GM12878 (cell line): ENCODE data around the gene GREM1.

ENCODE experiments used
- CHD1 ChIP-seq: IDR thresholded peaks from 2 replicates; pipeline ENCODE4 v1.6.1; 2012; ENCODE audit warnings: low read depth, low read length, improper control_type of control experiment
- CTCF ChIP-seq, 3 experiments: IDR thresholded peaks in 2 of 3; conservative IDR thresholded peaks in 1 of 3; 2 replicates each; pipeline ENCODE4 v1.5.1; 2011; ENCODE audit warnings: low read depth in 3 of 3, low read length in 3 of 3, mild to moderate bottlenecking in 3 of 3, control low read depth in 2 of 3, moderate library complexity in 2 of 3, inconsistent platforms in 1 of 3, mixed read lengths in 1 of 3; ENCODE audit not compliant: control insufficient read depth in 2 of 3, insufficient read depth in 1 of 3; ENCODE audit errors: extremely low read depth in 1 of 3
- GABPA ChIP-seq: IDR thresholded peaks from 2 replicates; pipeline ENCODE4 v1.6.1; 2014; ENCODE audit warnings: antibody characterized with exemption, low read depth, mild to moderate bottlenecking, inconsistent platforms
- MEF2A ChIP-seq: IDR thresholded peaks from 2 replicates; pipeline ENCODE4 v1.6.1; 2011; ENCODE audit warnings: low read depth, mild to moderate bottlenecking, low read length, moderate library complexity; ENCODE audit not compliant: insufficient read depth
- POLR2AphosphoS5 ChIP-seq: IDR thresholded peaks from 2 replicates; pipeline ENCODE4 v1.6.1; 2011; ENCODE audit warnings: mild to moderate bottlenecking, low read length, inconsistent platforms
- RB1 ChIP-seq: fragments of 450-650 bp; formaldehyde crosslinking; IDR thresholded peaks from 2 replicates; pipeline ENCODE4 v1.6.1; 2017; ENCODE audit warnings: mild to moderate bottlenecking, borderline replicate concordance
- SRF ChIP-seq, 2 experiments: IDR thresholded peaks; 2 replicates each; pipeline ENCODE4 v1.6.1; 2011; ENCODE audit warnings: low read depth in 2 of 2, low read length in 2 of 2, mild to moderate bottlenecking in 1 of 2, moderate library complexity in 1 of 2
- ZBTB4 ChIP-seq: fragments of 450-650 bp; formaldehyde crosslinking; IDR thresholded peaks from 2 replicates; pipeline ENCODE4 v1.4.0; 2022; ENCODE audit warnings: mild to moderate bottlenecking, moderate library complexity
- ZNF217 ChIP-seq: fragments of 450-650 bp; IDR thresholded peaks from 2 replicates; pipeline ENCODE4 v1.6.1; 2017; ENCODE audit warnings: antibody characterized with exemption, mild to moderate bottlenecking

DNA sequence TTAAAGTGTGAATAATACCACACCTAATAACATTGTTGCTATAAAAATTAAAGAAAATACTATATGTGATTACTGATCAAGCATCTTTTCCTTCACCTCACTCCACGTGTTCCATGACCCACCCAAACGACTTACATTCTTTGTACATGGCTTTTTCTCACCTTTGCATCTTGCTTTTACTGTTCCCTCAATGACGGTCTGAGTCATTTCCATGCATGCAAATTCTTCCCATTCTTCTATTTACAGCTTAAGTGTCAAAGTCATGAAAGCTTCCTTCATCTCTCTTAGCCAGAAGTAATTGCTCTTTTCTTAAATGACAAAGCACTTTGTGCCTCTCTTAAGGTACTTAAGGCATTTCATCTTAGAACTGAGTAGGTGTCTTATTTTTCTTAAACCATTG lies 64.0 kb downstream of the GREM1 start:
- TF ChIP-seq CHD1 (no peak), CTCF (IDR thresholded peaks at IDR 0.05 in 2 of 3, conservative IDR thresholded peaks at IDR 0.05 in 1 of 3; ENCODE audit: control insufficient read depth in 2 of 3, extremely low read depth in 1 of 3, insufficient read depth in 1 of 3, low read depth in 3 of 3, low read length in 3 of 3) (no peak), GABPA (no peak), ZNF217 (no peak), POLR2AphosphoS5 (no peak), RB1 (no peak), ZBTB4 (no peak), SRF (IDR thresholded peaks at IDR 0.05; ENCODE audit: low read depth in 2 of 2, low read length in 2 of 2) (no peak), MEF2A (no peak)
